Cortex of kidney (tissue), 1 donor: ENCODE data around the gene PLBD2.

Experiments used
- DNase-seq: peaks from one replicate; lab custom pipeline; 2025; lab: John Stamatoyannopoulos, UW

PLBD2 gene

GRCh38 chr12:113396200-113396599, 37.8 kb downstream of the PLBD2 start:
- no peak for DNase-seq

DNA sequence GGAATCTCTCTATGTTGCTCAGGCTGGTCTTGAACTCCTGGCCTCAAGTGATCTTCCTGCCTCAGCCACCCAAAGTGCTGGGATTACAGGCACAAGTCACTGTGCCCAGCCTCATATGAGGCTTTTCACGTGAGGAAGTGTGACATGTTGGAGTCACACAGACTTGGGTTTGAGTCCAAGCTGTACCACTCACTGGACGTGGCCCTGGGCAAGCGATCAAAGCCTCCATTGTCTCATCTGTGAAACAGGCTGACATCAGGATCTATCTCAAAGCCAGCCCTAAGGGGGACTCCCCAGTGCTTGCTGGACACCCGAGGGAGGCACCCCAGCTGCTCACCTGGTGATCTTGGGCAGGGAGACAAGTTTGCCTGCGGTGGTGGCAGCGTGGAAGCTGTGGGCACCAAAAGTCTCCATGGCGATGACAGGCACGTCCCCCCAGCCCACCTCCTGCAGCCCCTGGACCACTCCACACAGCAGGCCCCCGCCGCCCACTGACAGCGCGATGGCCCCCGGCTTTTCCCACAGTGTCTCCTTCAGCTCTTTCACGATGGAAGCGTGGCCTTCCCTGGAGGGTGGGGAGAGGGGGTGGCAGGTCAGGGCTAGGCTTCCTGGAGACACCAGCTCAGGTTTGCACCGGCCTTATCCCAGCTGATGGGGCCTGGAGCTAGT, 38.6 kb downstream of the PLBD2 start:
- DNase-seq, result no peak

DNA sequence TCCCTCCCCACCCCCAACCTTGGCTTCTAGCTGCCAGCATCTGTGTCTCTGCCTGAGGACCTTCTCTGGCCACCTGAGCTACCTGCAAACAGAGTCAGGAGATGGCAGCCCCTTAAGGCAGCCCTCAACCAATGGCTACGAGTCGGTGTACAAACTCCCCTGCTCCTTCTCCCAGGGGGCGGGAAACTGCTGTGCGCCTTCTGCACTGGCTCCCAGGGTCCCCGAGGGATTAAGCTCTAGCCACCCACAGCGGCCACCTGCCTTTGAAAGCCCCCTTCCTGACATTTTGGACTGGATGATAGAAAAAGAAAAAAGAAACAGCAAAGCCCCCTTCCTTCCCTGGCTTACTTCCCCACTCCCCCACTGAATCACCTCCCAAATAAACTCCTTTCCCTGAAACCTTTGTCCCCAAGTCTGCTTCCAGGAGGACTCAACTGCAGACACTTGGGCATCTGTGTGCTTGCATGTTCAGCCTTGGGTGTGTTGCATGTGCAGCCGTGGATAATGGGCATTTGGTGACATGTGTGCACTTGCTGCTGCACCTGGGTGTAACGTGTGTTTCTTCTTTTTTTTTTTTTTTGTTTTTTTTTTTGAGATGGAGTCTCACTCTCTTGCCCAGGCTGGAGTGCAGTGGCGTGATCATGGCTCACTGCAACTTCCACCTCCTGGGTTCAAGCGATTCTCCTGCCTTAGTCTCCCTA, 39.3 kb downstream of the PLBD2 start:
- DNase-seq, result no peak

DNA sequence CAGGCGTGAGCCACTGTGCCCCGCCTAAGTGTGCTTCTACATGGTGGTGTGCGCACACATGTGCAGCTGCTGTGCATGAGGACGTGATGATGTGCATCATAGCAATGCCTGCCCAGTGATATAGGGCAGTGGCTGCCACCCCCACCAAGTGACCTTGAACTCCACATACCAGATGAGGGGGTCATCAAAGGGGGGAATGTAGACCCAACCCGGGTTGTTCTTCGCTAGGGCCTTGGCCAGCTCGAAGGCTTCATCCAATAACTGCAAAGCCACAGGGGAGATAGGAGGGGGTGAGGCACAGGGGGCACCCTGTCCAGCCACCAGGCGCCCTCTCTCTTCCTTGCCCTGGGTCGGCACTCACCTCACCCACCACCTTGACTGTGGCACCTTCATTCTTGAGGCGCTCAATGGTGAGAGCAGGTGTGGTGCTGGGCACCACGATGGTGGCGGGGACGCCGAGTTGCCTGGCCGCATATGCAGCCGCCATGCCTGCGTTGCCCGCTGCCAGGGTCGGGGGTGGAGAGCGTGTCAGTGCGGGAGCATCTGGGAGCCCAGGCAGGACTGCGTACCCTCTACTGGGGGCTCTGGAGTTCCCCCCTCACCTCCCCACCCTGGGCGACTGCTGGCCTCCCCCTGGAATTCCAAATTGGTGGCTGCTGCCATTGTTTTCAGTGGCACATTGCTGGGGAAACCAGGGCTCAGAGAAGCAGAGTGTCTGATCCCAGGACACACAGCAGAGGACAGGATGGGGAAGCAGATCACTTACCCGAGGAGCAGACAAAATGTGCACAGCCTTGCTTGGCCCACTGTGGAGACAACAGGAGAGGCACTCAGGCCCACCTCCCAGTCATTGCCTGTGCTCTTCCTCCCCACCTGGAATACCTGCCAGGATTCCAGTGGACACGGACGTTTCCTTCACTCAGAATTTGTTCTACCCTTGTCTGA, 40.2 kb downstream of the PLBD2 start:
- no peak for DNase-seq

GRCh38 chr12:113399490-113399889, 41.1 kb downstream of the PLBD2 start:
- no peak for DNase-seq

GRCh38 chr12:113400362-113400761, 42.0 kb downstream of the PLBD2 start:
- DNase-seq, result no peak

DNA sequence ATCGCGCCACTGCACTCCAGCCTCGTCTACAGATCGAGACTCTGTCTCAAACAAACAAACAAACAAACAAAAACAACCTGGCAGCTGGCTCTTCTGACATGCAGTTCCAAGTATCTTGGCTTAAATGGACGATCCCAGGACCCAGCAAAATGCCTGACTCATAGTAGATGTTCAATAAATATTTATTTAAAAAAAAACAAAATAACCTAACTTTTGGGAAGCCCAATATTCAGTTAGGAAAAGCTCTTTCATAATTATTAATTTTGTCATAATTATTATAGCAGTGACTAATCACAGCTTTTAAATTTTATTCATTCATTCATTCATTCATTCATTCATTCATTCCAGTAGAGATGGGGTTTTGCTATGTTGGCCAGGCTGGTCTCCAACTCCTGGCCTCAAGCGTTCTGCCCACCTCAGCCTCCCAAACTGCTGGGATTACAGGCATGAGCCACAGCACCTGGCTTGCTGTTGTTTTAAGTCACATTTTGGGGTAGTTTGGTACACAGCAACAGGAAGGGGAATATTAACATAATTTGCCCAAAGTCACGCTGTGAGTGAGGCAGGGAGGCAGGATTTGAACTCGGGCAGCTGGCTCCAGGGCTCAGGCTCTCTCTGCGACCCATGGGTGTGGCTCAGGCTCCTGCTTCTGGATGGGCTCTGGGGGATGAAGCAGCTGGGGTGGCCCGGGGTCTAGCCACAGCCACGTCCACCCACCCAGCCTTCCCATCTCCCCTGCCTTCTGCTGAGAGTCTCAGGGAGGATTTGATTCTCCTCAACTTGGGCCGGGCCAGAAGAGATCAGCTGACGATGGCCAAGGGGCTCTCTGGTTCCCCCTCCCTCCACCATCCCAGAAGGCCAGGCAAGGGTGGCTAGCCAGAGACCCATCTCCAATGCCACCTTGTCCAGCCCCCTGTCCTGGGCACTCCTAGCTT, 42.9 kb downstream of the PLBD2 start:
- no peak for DNase-seq

DNA sequence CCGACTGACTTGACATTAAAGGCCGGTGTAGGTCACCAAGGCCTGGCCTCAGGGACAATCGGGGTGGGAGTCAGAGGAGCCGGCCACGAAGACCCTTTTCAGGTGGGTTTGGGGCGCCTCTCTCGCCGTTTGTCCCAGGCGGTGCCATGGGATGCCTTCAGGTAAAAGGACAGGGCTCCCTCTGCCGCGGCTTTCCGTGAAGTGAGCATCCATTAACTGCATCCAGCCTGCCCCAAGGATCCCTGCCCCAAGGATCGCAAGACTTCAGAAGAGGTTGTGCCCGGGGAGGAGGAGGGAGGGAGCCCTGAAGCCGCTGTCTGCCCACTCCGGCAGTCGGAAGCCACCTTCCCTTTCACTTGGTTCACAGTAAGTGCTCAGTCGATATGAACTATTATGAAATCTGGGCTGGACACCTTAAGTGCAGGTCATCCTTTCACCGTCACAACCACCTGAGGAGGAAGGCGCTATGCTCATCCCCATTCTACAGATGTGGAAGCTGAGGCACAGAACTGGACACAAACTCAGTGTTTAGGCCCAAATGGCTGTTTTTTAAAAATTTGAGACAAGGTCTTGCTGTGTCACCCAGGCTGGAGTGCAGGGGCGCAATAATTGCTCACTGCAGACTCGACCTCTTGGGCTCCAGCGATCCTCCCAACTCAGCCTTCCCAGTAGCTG, 44.3 kb downstream of the PLBD2 start:
- no peak for DNase-seq

GRCh38 chr12:113403435-113404415, 45.3 kb downstream of the PLBD2 start, which contains the start of gene SDS:
TSS of gene SDS (minus strand) at chr12:113403887. CDS start at chr12:113399708, 4,179 bp downstream.
- no peak for DNase-seq

GRCh38 chr12:113405694-113406093, 47.3 kb downstream of the PLBD2 start:
- DNase-seq, result no peak

DNA sequence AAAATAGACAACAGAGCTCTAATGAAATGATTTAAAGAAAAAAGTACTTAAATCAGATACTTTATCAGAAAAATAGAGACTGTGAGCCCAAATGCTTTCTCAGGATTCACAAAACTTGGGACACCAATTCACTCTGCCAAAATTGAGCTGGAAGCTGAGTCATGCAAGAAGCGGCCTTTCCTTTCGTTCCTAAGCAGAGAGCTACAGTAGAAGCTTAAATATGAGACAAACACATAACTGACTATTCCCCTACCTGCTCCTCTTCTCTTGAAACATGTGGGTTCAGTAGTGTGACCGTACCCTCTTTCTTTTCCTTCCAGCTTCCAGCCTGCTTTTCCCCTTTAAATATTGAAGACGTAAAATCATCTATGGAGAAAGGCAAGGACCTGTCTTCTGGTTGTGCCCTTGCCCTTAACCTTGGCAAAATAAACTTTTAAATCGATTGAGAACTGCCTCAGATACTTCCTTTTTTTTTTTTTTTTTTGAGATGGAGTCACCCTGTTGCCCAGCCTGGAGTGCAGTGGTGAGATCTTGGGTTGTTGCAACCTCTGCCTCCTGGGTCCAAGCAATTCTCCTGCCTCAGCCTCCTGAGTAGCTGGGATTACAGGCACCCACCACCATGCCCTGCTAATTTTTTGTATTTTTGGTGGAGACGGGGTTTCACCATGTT, 49.7 kb downstream of the PLBD2 start:
- no peak for DNase-seq

- no peak for DNase-seq
Observed at GRCh38 chr12:113408756-113409298, 50.4 kb downstream of the PLBD2 start.

DNA sequence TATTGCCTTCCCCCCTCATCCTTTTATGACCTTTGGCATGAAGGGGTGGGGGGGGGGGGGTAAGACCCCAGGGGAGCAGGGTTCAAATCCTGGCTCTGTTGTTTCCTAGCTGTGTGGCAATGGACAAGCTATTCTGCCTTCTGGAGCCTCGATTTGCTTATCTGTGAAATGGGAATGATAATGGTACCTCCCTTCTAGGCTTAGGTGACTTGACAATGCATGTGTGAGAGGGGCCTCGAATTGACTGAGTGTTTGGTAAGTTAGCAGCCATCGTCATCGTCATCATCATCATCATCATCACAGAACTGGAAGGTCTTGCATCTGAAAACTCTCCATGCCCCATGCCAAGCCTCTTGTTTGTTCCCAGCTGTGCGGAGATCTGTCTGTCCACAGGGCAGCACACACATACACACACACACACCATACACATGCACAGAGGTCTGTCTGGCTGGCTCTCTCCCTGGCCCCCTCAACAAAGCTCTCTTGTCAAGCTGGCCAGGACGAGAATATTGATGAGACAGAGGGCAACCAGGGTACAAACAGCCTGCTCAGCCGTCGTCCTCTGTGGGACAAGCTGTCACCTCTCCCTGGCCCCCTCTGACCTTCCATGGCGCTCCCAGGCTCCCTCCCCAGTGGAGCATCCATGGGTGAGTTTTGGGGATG, 51.2 kb downstream of the PLBD2 start:
- no peak for DNase-seq

DNA sequence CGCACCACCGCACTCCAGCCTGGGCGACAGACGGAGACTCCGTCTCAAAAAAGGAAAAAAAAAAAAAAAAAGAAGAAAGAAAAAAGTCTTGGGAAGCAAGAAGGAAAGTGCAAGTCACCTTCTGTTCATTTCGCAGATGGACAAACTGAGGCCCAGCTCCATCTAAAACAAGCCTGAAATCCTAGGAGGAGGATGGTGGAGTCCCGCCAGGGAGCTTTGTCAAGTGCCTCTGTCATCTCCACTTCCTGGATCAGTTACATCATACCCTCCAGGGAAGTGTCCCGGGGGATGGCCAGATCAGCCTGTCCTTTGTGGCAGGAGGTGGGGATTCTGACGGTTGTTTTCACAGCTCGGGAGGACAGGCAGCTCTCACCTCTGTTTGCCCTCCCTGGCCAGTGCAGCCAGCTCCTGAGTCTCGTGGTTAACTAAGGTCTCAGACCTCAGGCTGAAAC, 55.1 kb downstream of the PLBD2 start:
- DNase-seq, result no peak

DNA sequence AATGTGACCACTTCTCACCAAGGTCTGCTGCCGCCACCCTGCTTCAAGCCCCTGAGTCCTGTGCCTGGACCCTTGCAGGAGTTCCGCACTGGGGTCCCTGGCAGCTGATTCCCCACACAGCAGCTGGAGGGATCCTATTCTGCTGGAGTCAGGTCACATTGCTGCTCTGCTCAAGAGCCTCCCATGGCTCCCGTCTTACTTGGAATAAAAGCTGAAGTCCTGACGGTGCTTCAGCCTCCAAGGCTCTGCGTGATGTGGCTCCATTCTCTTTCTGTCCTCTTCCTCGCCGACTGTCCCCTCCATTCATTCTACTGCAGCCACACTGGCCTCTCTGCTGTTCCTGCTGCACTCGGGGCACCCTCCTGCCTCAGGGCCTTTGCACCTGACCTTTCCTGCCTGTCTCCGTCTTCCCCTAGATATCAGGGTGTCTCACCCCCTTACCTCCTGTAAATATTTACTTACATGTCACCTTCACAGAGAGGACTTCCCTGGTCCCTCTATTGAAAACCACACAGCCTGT, 56.2 kb downstream of the PLBD2 start:
- no peak for DNase-seq

- no peak for DNase-seq
Observed at GRCh38 chr12:113416091-113416754, 57.8 kb downstream of the PLBD2 start.

GRCh38 chr12:113418213-113418879, 60.0 kb downstream of the PLBD2 start:
- no peak for DNase-seq
